A549 (cell line): ENCODE data around the gene SCUBE1. TPM values are rescaled to one million over a fixed set of nuclear protein-coding genes. Genes with fewer than 3 reads are reported as not detected.

ENCODE experiments used
- ATAC-seq, 2 experiments: fragments of 200-7000 bp in 1 of 2; fragments of >200 bp in 1 of 2; cut with Nextera tagmentation in 1 of 2; cut with Tn5 transposase in 1 of 2; 3 replicates each; pipeline versions ENCODE4 v1.8.0 to v1.9.1; 2018 to 2020; ENCODE audit warnings: mild to moderate bottlenecking in 1 of 2, moderate library complexity in 1 of 2
- CTCF ChIA-PET: fragments of 300-600 bp; sonication (Branson Sonifier 250); formaldehyde crosslinking; extraction: SDS; loops from one replicate; lab custom pipeline; 2021; ENCODE audit warnings: antibody characterized with exemption, inconsistent platforms; lab: Yijun Ruan, JAX
- POLR2A ChIA-PET: fragments of 350-600 bp; formaldehyde crosslinking; extraction: SDS; loops from one replicate; lab custom pipeline; 2021; ENCODE audit warnings: antibody characterized with exemption, inconsistent platforms; lab: Yijun Ruan, JAX
- DNase-seq, 2 experiments: peaks; one replicate each; pipeline versions ENCODE4 v3.0.0 to v3.0.0-alpha.2; 2011 to 2016; ENCODE audit warnings: low read depth in 1 of 2, low spot score in 1 of 2
- FAIRE-seq: peaks from 2 replicates; lab custom pipeline; 2011; peaks lifted over from hg19 to GRCh38; lab: Jason Lieb, UNC
- H3K27ac ChIP-seq, 2 experiments: fragments of >200 bp; sonication (Bioruptor Twin); formaldehyde crosslinking; 3 replicates each; pipeline ENCODE4 v1.5.1; 2016 to 2017
- H3K4me1 ChIP-seq: fragments of >200 bp; sonication (Bioruptor Twin); formaldehyde crosslinking; 3 replicates; pipeline ENCODE4 v1.6.1; 2016
- H3K4me2 ChIP-seq: fragments of >200 bp; sonication (Bioruptor Twin); formaldehyde crosslinking; 3 replicates; pipeline ENCODE4 v1.6.1; 2016
- H3K4me3 ChIP-seq: fragments of >200 bp; sonication (Bioruptor Twin); formaldehyde crosslinking; 3 replicates; pipeline ENCODE4 v1.5.1; 2016
- H3K9me3 ChIP-seq: fragments of >200 bp; sonication (Bioruptor Twin); formaldehyde crosslinking; 3 replicates; pipeline ENCODE4 v1.6.1; 2016
- BCL3 ChIP-seq: fragments of >200 bp; sonication (Bioruptor Twin); formaldehyde crosslinking; IDR thresholded peaks from 3 replicates; pipeline ENCODE4 v1.6.1; 2016
- CEBPB ChIP-seq, 2 experiments: fragments of >200 bp in 1 of 2; sonication (Bioruptor Twin) in 1 of 2; formaldehyde crosslinking in 1 of 2; IDR thresholded peaks; 2 replicates each; pipeline ENCODE4 v1.6.1; 2012 to 2016
- CHD2 ChIP-seq: fragments of 150-350 bp; IDR thresholded peaks from 2 replicates; pipeline ENCODE4 v1.6.1; 2014; ENCODE audit warnings: low read length; ENCODE audit not compliant: partially characterized antibody
- CTCF ChIP-seq: fragments of >200 bp; sonication (Bioruptor Twin); formaldehyde crosslinking; IDR thresholded peaks from 3 replicates; pipeline ENCODE4 v1.5.1; 2016
- EHF ChIP-seq: fragments of 250-450 bp; sonication (Bioruptor Pico); IDR thresholded peaks from 2 replicates; pipeline ENCODE4 v1.5.0; 2020; ENCODE audit warnings: mild to moderate bottlenecking
- FOSB ChIP-seq: fragments of 250-450 bp; sonication (Bioruptor Pico); IDR thresholded peaks from 2 replicates; pipeline ENCODE4 v1.5.0; 2020; ENCODE audit warnings: mild to moderate bottlenecking, moderate library complexity
- FOSL2 ChIP-seq, 2 experiments: fragments of 450-650 bp in 1 of 2; fragments of >200 bp in 1 of 2; sonication (Bioruptor Twin) in 1 of 2; formaldehyde crosslinking; IDR thresholded peaks; 2 replicates each; pipeline versions ENCODE4 v1.5.0 to v1.6.1; 2016 to 2020; ENCODE audit warnings: mild to moderate bottlenecking in 1 of 2, moderate library complexity in 1 of 2
- HDAC2 ChIP-seq: fragments of 200-600 bp; sonication (generic); IDR thresholded peaks from 2 replicates; pipeline ENCODE4 v1.6.1; 2016
- HES2 ChIP-seq: fragments of >200 bp; sonication (Bioruptor Twin); formaldehyde crosslinking; IDR thresholded peaks from 2 replicates; pipeline ENCODE4 v1.6.1; 2016
- HEYL ChIP-seq: fragments of 250-450 bp; sonication (Bioruptor Pico); IDR thresholded peaks from 2 replicates; pipeline ENCODE4 v1.8.0; 2021; ENCODE audit warnings: mild to moderate bottlenecking, moderate library complexity
- HOXB13 ChIP-seq: fragments of 250-450 bp; sonication (Bioruptor Pico); IDR thresholded peaks from 2 replicates; pipeline ENCODE4 v1.5.0; 2020; ENCODE audit warnings: low read depth, mild to moderate bottlenecking, moderate library complexity
- JUN ChIP-seq, 2 experiments: fragments of >200 bp; sonication (Bioruptor Twin); formaldehyde crosslinking; IDR thresholded peaks; 2 replicates in 1 of 2; 3 replicates in 1 of 2; pipeline ENCODE4 v1.6.1; 2016 to 2017
- MAFK ChIP-seq: fragments of 450-650 bp; IDR thresholded peaks from 2 replicates; pipeline ENCODE4 v1.6.1; 2014; ENCODE audit not compliant: partially characterized antibody
- MAZ ChIP-seq: fragments of 150-350 bp; IDR thresholded peaks from 2 replicates; pipeline ENCODE4 v1.6.1; 2014; ENCODE audit warnings: antibody characterized with exemption, low read depth, low read length, borderline replicate concordance
- NFE2L2 ChIP-seq: fragments of 150-350 bp; conservative IDR thresholded peaks from 2 replicates; pipeline ENCODE4 v1.6.1; 2014; ENCODE audit warnings: low read length
- NR3C1 ChIP-seq: fragments of >200 bp; sonication (Bioruptor Twin); formaldehyde crosslinking; IDR thresholded peaks from 3 replicates; pipeline ENCODE4 v1.6.1; 2017
- PHF8 ChIP-seq: fragments of 200-600 bp; sonication (generic); IDR thresholded peaks from 2 replicates; pipeline ENCODE4 v1.6.1; 2016; ENCODE audit warnings: low read depth, mild to moderate bottlenecking, antibody characterized with exemption, moderate library complexity, borderline replicate concordance
- POLR2A ChIP-seq: IDR thresholded peaks from 2 replicates; pipeline ENCODE4 v1.6.1; 2012; ENCODE audit warnings: mild to moderate bottlenecking, low read length
- REST ChIP-seq: fragments of 200-600 bp; sonication (generic); IDR thresholded peaks from 2 replicates; pipeline ENCODE4 v1.6.1; 2016; ENCODE audit warnings: antibody characterized with exemption, mild to moderate bottlenecking, moderate library complexity
- RFX5 ChIP-seq: fragments of 450-650 bp; IDR thresholded peaks from 2 replicates; pipeline ENCODE4 v1.7.1; 2014; ENCODE audit warnings: antibody characterized with exemption, mild to moderate bottlenecking, moderate library complexity
- RNF2 ChIP-seq: fragments of 200-600 bp; sonication (generic); IDR thresholded peaks from 2 replicates; pipeline ENCODE4 v1.6.1; 2016; ENCODE audit warnings: low read depth, mild to moderate bottlenecking, antibody characterized with exemption, moderate library complexity, borderline replicate concordance
- TP53 ChIP-seq: fragments of 250-450 bp; sonication (Bioruptor Pico); IDR thresholded peaks from 2 replicates; pipeline ENCODE4 v1.5.0; 2021; ENCODE audit warnings: mild to moderate bottlenecking, moderate library complexity
- ZC3H11A ChIP-seq: fragments of 450-650 bp; IDR thresholded peaks from 2 replicates; pipeline ENCODE4 v1.6.1; 2014; ENCODE audit warnings: antibody characterized with exemption, mild to moderate bottlenecking
- ZNF302 ChIP-seq: fragments of 250-450 bp; sonication (Bioruptor Pico); IDR thresholded peaks from 2 replicates; pipeline ENCODE4 v1.9.0; 2021; ENCODE audit warnings: inconsistent platforms, mild to moderate bottlenecking, moderate library complexity
- WGBS: methylation state at CpG from one replicate; pipeline ENCODE4 v1.1.6; 2017; ENCODE audit errors: missing lambda C conversion rate; 5-methylcytosine and 5-hydroxymethylcytosine counted together
- polyA plus RNA-seq, 4 experiments: library from polyadenylated mRNA; depleted of rRNA in 3 of 4; stranded (reverse); fragments of >200 nt; fragmentation: RNase III in 1 of 4; extraction: RNeasy Plus Mini Kit Qiagen cat#74134 plus additional on column Dnase treatment in 1 of 4; gene quantifications; 2 replicates in 3 of 4; 3 replicates in 1 of 4; pipeline ENCODE4 v1.2.3, GENCODE V29; 2011 to 2017
- TF ChIP-seq, protein P1 (sequence below): IDR thresholded peaks from 2 replicates; pipeline ENCODE4 v1.6.1; 2012
- TF ChIP-seq, protein P2 (sequence below): fragments of 450-650 bp; IDR thresholded peaks from 2 replicates; pipeline ENCODE4 v1.6.1; 2014; ENCODE audit warnings: antibody characterized with exemption

The SCUBE1 gene
- polyA plus RNA-seq, 2 of the 4 experiments (the other 2 are of a cell fraction): 0.01 to 0.12 TPM

GRCh38 chr22:43390872-43391271 lies 47.7 kb upstream of the SCUBE1 start:
- ChIA-PET CTCF (interaction anchor here (6.5 to 11.7 kb wide), 2 partner anchors 116 to 437 kb away, joined by 81 to 134 read pairs; no protein-coding TSS in a partner anchor), POLR2A (no interaction called here)
- Histone ChIP-seq H3K4me2 (no peak overlapping the region), H3K9me3 (no peaks in the 10 kb centered on the region), H3K4me3 (no peak overlapping the region), H3K27ac (no peak overlapping the region), H3K4me1 (no peaks in the 10 kb centered on the region)
- no peak for FAIRE-seq
- TF ChIP-seq FOSL2 (IDR thresholded peaks at IDR 0.05) (no peak), FOSL2 (CRISPR knock-in tag; IDR thresholded peaks at IDR 0.05) (no peak), CEBPB (IDR thresholded peaks at IDR 0.05) (no peak), HES2 (no peak), RFX5 (no peak), JUN (IDR thresholded peaks at IDR 0.05) (no peak), CTCF (no peak), NFE2L2 (no peak), ZNF302 (CRISPR knock-in tag) (no peak), HDAC2 (no peak), PHF8 (no peak), MAFK (no peak), FOSB (CRISPR knock-in tag) (no peak), HEYL (CRISPR knock-in tag) (no peak), ZC3H11A (no peak), POLR2A (no peak), EHF (no peak), MAZ (no peak), TP53 (CRISPR knock-in tag) (no peak), CHD2 (no peak)
- TF ChIP-seq, protein P1, sequence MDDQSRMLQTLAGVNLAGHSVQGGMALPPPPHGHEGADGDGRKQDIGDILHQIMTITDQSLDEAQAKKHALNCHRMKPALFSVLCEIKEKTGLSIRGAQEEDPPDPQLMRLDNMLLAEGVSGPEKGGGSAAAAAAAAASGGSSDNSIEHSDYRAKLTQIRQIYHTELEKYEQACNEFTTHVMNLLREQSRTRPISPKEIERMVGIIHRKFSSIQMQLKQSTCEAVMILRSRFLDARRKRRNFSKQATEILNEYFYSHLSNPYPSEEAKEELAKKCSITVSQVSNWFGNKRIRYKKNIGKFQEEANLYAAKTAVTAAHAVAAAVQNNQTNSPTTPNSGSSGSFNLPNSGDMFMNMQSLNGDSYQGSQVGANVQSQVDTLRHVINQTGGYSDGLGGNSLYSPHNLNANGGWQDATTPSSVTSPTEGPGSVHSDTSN: no peak
- WGBS: 100% methylated on average over 1 of the region's 4 CpGs
- DNase-seq: no peak
- no peak for ATAC-seq

GRCh38 chr22:43390166-43390565 lies 47.0 kb upstream of the SCUBE1 start:
- H3K9me3 ChIP-seq: no peaks in the 10 kb centered on the region
- H3K4me1 ChIP-seq: no peaks in the 10 kb centered on the region
- CTCF ChIA-PET: interaction anchor here (0.6 to 11.7 kb wide), 5 partner anchors 93 to 437 kb away, joined by 3 to 134 read pairs (median 11); no protein-coding TSS in a partner anchor
- no peak for FAIRE-seq
- no peak for ATAC-seq
- DNase-seq: no peak
- WGBS: 84% methylated on average over 3 of the region's 3 CpGs
- no peak overlapping the region for H3K27ac ChIP-seq
- TF ChIP-seq EHF: no peak
- no peak for TF ChIP-seq BCL3
- TF ChIP-seq, protein P2, sequence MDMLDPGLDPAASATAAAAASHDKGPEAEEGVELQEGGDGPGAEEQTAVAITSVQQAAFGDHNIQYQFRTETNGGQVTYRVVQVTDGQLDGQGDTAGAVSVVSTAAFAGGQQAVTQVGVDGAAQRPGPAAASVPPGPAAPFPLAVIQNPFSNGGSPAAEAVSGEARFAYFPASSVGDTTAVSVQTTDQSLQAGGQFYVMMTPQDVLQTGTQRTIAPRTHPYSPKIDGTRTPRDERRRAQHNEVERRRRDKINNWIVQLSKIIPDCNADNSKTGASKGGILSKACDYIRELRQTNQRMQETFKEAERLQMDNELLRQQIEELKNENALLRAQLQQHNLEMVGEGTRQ: no peak
- no peak for TF ChIP-seq PHF8
- TF ChIP-seq HOXB13 (CRISPR knock-in tag): no peak
- TF ChIP-seq CTCF: no peak
- TF ChIP-seq RNF2: no peak
- no peak for TF ChIP-seq REST
- TF ChIP-seq NR3C1: no peak
- TF ChIP-seq FOSB (CRISPR knock-in tag): no peak
- TF ChIP-seq, all 56 proteins: peak for 0
- POLR2A ChIA-PET: no interaction called here
- Histone ChIP-seq H3K4me3 (no peak overlapping the region), H3K4me2 (no peak overlapping the region)
